IPS-20b (cell line): Measurements from ENCODE around the gene PKHD1.
A peak's percentile ranks its signal among the peaks of the same experiment; 100 is the strongest.

Experiments used
- H3K27ac ChIP-seq: one replicate; pipeline ENCODE4 v1.5.1; 2013; ENCODE audit warnings: low read length
- H3K27me3 ChIP-seq: 2 replicates; pipeline ENCODE4 v1.6.1; 2013; ENCODE audit warnings: mild to moderate bottlenecking, low read length, inconsistent platforms; ENCODE audit not compliant: insufficient read depth
- H3K36me3 ChIP-seq: 2 replicates; pipeline ENCODE4 v1.6.1; 2013; ENCODE audit warnings: low read depth, mild to moderate bottlenecking, inconsistent platforms, low read length, moderate library complexity; ENCODE audit not compliant: insufficient read depth
- H3K4me1 ChIP-seq: 2 replicates; pipeline ENCODE4 v1.6.1; 2013; ENCODE audit warnings: mild to moderate bottlenecking, control low read depth, inconsistent platforms, low read length, moderate library complexity; ENCODE audit not compliant: insufficient read depth
- H3K4me3 ChIP-seq: 2 replicates; pipeline ENCODE4 v1.5.1; 2013; ENCODE audit warnings: mild to moderate bottlenecking, low read length, inconsistent platforms
- H3K9ac ChIP-seq: 2 replicates; pipeline ENCODE4 v1.6.1; 2013; ENCODE audit warnings: low read depth, mild to moderate bottlenecking, inconsistent platforms, low read length, moderate library complexity
- H3K9me3 ChIP-seq: 2 replicates; pipeline ENCODE4 v1.6.1; 2013; ENCODE audit warnings: mild to moderate bottlenecking, low read depth, low read length, inconsistent platforms; ENCODE audit not compliant: insufficient read depth

PKHD1 gene

GRCh38 chr6:52087498-52087999, at the start of gene PKHD1:
TSS of gene PKHD1 (minus strand) at chr6:52087613. CDS start at chr6:52084933, 2,680 bp downstream.
- no peak within 1 kb of the TSS for H3K9ac ChIP-seq
- H3K9me3 ChIP-seq: no peaks in the 10 kb centered on the region
- H3K4me3 ChIP-seq: no peak within 1 kb of the TSS
- no peaks in the 10 kb centered on the region for H3K36me3 ChIP-seq
- no peaks in the 10 kb centered on the region for H3K27me3 ChIP-seq
- no peak within 1 kb of the TSS for H3K27ac ChIP-seq
- no peaks in the 10 kb centered on the region for H3K4me1 ChIP-seq

- H3K9ac ChIP-seq: no peak overlapping the region
- no peaks in the 10 kb centered on the region; the same call in 1 of the 2 replicates for H3K27me3 ChIP-seq
- no peaks in the 10 kb centered on the region for H3K9me3 ChIP-seq
- H3K36me3 ChIP-seq: no peaks in the 10 kb centered on the region
- peaks cover 13% of the 10 kb centered on the region; the same call in 1 of the 2 replicates for H3K4me1 ChIP-seq
- H3K27ac ChIP-seq: no peak overlapping the region
- H3K4me3 ChIP-seq: peak overlapping the region; percentile 27; the same call in 1 of the 2 replicates
Observed at GRCh38 chr6:52136934-52137467, 49.6 kb upstream of the PKHD1 start.

GRCh38 chr6:52136055-52136454, 48.6 kb upstream of the PKHD1 start:
- no peak overlapping the region for H3K27ac ChIP-seq
- H3K27me3 ChIP-seq: no peaks in the 10 kb centered on the region; the same call in 1 of the 2 replicates
- peaks cover 13% of the 10 kb centered on the region; the same call in 1 of the 2 replicates for H3K4me1 ChIP-seq
- H3K4me3 ChIP-seq: no peak overlapping the region
- H3K9ac ChIP-seq: no peak overlapping the region
- no peaks in the 10 kb centered on the region for H3K36me3 ChIP-seq
- no peaks in the 10 kb centered on the region for H3K9me3 ChIP-seq

- no peak overlapping the region for H3K4me3 ChIP-seq
Observed at GRCh38 chr6:52135217-52135616, 47.8 kb upstream of the PKHD1 start.

GRCh38 chr6:52134011-52134410, 46.6 kb upstream of the PKHD1 start:
- H3K4me3 ChIP-seq: no peak overlapping the region
- H3K4me1 ChIP-seq: peaks cover 13% of the 10 kb centered on the region; the same call in 1 of the 2 replicates
- no peak overlapping the region for H3K27ac ChIP-seq
- no peaks in the 10 kb centered on the region for H3K9me3 ChIP-seq
- no peak overlapping the region for H3K9ac ChIP-seq
- H3K27me3 ChIP-seq: no peaks in the 10 kb centered on the region; the same call in 1 of the 2 replicates
- H3K36me3 ChIP-seq: no peaks in the 10 kb centered on the region

More at GRCh38 chr6:52135217-52135616, 47.8 kb upstream of the PKHD1 start:
- no peaks in the 10 kb centered on the region for H3K9me3 ChIP-seq
- no peak overlapping the region for H3K27ac ChIP-seq
- H3K27me3 ChIP-seq: no peaks in the 10 kb centered on the region; the same call in 1 of the 2 replicates
- no peaks in the 10 kb centered on the region for H3K36me3 ChIP-seq
- H3K4me1 ChIP-seq: peaks cover 13% of the 10 kb centered on the region; the same call in 1 of the 2 replicates
- H3K9ac ChIP-seq: no peak overlapping the region

GRCh38 chr6:52133324-52133723, 45.9 kb upstream of the PKHD1 start:
- Histone ChIP-seq H3K27me3 (no peaks in the 10 kb centered on the region; the same call in 1 of the 2 replicates), H3K9ac (no peak overlapping the region), H3K9me3 (no peaks in the 10 kb centered on the region), H3K4me1 (peaks cover 13% of the 10 kb centered on the region; the same call in 1 of the 2 replicates), H3K27ac (no peak overlapping the region), H3K4me3 (no peak overlapping the region), H3K36me3 (no peaks in the 10 kb centered on the region)

- Histone ChIP-seq H3K4me3 (no peak overlapping the region), H3K9me3 (no peaks in the 10 kb centered on the region), H3K9ac (no peak overlapping the region), H3K36me3 (no peaks in the 10 kb centered on the region), H3K4me1 (peaks cover 12% of the 10 kb centered on the region; the same call in 1 of the 2 replicates), H3K27ac (no peak overlapping the region), H3K27me3 (no peaks in the 10 kb centered on the region)
Observed at GRCh38 chr6:52132292-52132691, 44.9 kb upstream of the PKHD1 start.

- no peaks in the 10 kb centered on the region for H3K27me3 ChIP-seq
- no peak overlapping the region for H3K27ac ChIP-seq
- H3K36me3 ChIP-seq: no peaks in the 10 kb centered on the region
- H3K9ac ChIP-seq: no peak overlapping the region
- H3K4me3 ChIP-seq: no peak overlapping the region
- no peaks in the 10 kb centered on the region for H3K4me1 ChIP-seq
- no peaks in the 10 kb centered on the region for H3K9me3 ChIP-seq
Observed at GRCh38 chr6:52130440-52130839, 43.0 kb upstream of the PKHD1 start.

GRCh38 chr6:52127957-52128356, 40.5 kb upstream of the PKHD1 start:
- H3K36me3 ChIP-seq: no peaks in the 10 kb centered on the region

GRCh38 chr6:52126231-52126630, 38.8 kb upstream of the PKHD1 start:
- Histone ChIP-seq H3K4me3 (no peak overlapping the region), H3K36me3 (no peaks in the 10 kb centered on the region), H3K27me3 (no peaks in the 10 kb centered on the region), H3K27ac (no peak overlapping the region), H3K4me1 (no peaks in the 10 kb centered on the region), H3K9ac (no peak overlapping the region), H3K9me3 (no peaks in the 10 kb centered on the region)

More at GRCh38 chr6:52127957-52128356, 40.5 kb upstream of the PKHD1 start:
- Histone ChIP-seq H3K9ac (no peak overlapping the region), H3K4me3 (no peak overlapping the region), H3K27me3 (no peaks in the 10 kb centered on the region), H3K9me3 (no peaks in the 10 kb centered on the region), H3K27ac (no peak overlapping the region), H3K4me1 (no peaks in the 10 kb centered on the region)

GRCh38 chr6:52125572-52125971, 38.2 kb upstream of the PKHD1 start:
- Histone ChIP-seq H3K27me3 (no peaks in the 10 kb centered on the region), H3K9me3 (no peaks in the 10 kb centered on the region), H3K9ac (no peak overlapping the region), H3K4me1 (no peaks in the 10 kb centered on the region), H3K4me3 (no peak overlapping the region), H3K27ac (no peak overlapping the region), H3K36me3 (no peaks in the 10 kb centered on the region)

GRCh38 chr6:52125139-52125538, 37.7 kb upstream of the PKHD1 start:
- no peaks in the 10 kb centered on the region for H3K4me1 ChIP-seq
- no peaks in the 10 kb centered on the region for H3K36me3 ChIP-seq
- no peaks in the 10 kb centered on the region for H3K9me3 ChIP-seq
- H3K4me3 ChIP-seq: no peak overlapping the region
- no peak overlapping the region for H3K27ac ChIP-seq
- no peak overlapping the region for H3K9ac ChIP-seq
- no peaks in the 10 kb centered on the region for H3K27me3 ChIP-seq
